ENCODE results near the gene TOMM5.
"Not testable (repeated sequence)": the region's sequence is repeated elsewhere in the genome, so short reads cannot be mapped to it uniquely, and the experiment has no call there.

GRCh38 chr9:37602061-37602460 is 9.7 kb upstream of the TOMM5 start:
- not testable (repeated sequence) for TF ChIP-seq CTCF (IDR thresholded peaks at IDR 0.05; ENCODE audit: low read depth, low read length); EZH2phosphoT487 (IDR thresholded peaks at IDR 0.05; ENCODE audit: low read depth)

Data from OCI-LY3 (cell line).